COR-L47 (cell line): ENCODE measurements around the gene CCDC80.

Source experiments
- DNase-seq: peaks from one replicate; lab custom pipeline; 2025; lab: John Stamatoyannopoulos, UW

The CCDC80 gene, protein sequence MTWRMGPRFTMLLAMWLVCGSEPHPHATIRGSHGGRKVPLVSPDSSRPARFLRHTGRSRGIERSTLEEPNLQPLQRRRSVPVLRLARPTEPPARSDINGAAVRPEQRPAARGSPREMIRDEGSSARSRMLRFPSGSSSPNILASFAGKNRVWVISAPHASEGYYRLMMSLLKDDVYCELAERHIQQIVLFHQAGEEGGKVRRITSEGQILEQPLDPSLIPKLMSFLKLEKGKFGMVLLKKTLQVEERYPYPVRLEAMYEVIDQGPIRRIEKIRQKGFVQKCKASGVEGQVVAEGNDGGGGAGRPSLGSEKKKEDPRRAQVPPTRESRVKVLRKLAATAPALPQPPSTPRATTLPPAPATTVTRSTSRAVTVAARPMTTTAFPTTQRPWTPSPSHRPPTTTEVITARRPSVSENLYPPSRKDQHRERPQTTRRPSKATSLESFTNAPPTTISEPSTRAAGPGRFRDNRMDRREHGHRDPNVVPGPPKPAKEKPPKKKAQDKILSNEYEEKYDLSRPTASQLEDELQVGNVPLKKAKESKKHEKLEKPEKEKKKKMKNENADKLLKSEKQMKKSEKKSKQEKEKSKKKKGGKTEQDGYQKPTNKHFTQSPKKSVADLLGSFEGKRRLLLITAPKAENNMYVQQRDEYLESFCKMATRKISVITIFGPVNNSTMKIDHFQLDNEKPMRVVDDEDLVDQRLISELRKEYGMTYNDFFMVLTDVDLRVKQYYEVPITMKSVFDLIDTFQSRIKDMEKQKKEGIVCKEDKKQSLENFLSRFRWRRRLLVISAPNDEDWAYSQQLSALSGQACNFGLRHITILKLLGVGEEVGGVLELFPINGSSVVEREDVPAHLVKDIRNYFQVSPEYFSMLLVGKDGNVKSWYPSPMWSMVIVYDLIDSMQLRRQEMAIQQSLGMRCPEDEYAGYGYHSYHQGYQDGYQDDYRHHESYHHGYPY

DNA sequence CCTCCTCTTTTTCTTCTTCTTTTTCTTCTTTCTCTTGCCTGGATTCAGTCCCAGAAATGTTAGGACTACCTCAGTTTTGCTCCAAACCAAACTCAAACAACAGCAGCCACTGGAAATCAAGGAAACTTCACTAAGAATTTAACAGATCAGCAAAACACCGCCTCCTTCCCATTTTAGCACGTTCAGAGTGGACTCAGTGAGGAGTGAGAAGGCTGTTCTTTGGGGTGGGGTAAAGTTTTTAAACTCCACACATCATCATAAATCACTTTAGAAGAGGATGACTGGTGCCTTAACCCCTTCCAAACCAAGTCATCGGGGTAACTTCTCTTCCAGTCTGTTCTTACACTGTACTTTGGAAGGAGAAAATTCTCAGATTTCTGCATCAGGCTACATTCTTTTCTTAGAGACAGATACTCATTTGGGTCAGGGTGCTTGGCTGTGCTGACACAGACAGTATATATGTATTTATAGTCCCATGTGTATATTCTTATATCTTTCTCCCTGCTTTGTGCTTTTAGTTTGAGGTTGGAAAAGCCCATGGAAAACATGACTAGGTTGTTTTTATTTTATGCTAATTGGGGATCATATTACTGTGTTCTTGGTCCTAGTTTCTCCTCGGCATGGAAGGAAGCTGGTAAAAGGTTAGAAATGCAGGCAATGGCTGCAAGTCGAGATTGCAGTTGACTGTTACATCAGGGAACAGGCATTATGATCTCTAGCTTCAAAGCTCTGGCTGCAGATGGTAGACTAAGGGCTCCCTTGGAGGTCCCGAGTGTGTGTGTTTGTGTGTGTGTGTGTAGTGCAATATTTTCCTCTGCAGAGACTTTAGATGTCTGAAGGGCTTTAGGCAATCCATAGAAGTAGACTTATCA lies at the start of gene CCDC80:
Gene CCDC80 (minus strand): TSS at position 214 of the 872 bp plus-strand sequence. CDS start 1,238 bp downstream, outside the sequence.
- DNase-seq = no peak

DNA sequence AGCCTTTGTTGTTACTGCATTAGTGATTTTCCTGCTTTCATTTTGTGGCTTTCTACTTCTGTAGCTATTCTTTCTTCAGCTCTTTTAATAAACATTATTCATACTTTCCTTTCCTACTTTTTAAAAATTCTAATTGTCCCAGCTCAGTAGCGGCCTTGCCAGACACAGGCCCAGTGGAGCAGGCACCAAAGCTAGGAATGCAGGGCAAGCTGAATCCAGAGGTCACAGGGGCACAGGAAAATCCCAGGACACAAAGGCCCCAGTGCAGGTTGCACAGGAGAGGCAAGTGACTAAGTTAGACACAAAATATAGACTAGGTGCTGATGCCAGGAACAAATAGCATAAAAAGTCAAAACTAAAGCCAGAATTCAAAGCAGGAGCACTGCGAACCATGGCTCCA lies 49.0 kb upstream of the CCDC80 start:
- no peak for DNase-seq

DNA sequence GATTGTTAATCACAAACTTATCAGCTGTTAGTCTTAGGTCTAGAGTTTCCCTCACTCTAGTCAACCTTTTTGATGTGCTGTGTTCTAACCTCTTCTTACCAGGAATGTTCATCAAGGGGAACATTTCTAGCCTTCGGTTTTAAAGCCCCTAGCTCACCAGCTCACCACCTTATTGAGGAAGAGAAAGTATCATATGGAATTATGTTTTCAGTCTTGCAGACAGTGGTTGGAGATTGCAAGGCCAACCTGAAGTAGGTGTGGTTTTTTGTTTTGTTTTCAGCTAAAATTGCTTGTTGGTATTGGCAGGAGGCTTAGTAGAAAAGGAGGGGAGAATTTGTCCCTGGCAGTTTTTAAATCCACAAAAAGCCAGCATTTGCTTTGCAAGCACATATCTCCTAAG lies 48.4 kb upstream of the CCDC80 start:
- DNase-seq = no peak

DNA sequence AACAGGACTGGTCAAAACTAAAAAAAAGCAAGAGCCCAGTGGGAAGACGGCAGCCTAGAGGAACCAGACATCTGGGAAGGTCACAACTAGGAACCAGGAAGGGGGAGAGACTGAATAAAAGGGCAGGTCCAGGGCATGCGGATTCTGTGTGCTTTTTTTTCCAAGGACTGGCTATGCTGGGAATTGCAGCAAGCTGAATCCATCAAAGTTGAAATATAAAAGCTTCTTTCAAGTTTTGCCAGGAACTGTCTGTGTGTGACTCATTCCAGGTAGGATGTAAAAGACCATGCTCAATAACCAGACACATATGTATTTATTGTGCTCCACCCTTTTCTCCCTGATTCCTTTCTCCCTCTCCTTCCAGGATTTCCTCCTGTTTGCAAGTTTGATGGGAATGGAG lies 47.9 kb upstream of the CCDC80 start:
- DNase-seq = no peak

DNA sequence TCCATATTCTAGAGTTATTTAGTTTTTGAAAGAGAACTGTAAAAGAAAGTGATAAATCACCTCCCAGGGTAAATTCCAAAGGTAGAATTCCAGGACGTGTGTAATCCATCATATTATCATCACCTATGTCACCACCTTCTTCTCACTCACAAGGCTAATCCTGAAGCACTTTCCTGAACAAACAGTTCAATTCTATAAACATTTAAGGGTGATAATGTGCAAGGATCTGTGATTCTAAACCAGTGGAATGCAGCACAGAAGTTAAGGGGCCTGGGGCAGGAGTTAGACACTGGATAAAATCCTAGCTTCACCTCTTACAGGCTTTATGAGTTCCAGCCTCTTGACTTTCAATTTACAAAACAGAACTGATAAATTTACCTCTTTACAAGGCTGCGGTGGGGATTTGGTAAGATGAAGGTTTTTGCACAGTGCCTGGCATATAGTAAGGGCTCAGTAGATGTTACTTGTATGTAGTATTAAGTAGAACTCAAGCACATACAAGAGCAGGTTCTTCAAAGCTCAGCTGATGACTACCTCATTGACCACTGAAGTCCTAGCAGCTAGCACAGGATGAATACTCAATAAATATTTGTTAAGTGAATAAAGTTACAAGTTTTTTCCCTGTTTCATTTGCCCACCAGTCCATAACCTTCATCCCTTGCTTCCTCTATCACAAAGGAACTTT lies 47.3 kb upstream of the CCDC80 start:
- DNase-seq = no peak

DNA sequence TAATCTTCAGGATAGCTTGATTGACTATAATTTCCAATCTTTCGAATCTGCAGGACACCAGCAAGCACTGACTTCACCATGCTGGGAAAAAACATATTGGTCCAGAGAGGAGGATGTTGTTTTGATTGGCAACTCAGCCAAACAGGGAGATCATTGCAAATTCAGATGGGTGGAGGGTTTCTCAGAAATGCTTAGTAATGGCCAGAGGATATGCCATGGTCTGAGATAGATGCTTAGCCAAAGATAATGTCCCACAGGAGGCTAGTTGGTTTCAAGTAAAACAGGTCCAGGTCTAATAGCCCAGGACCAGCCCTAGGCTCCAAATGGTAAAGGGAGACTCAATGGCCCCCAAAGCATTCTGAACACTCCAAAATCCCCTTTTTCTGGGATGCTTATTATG lies 46.7 kb upstream of the CCDC80 start:
- DNase-seq = no peak

DNA sequence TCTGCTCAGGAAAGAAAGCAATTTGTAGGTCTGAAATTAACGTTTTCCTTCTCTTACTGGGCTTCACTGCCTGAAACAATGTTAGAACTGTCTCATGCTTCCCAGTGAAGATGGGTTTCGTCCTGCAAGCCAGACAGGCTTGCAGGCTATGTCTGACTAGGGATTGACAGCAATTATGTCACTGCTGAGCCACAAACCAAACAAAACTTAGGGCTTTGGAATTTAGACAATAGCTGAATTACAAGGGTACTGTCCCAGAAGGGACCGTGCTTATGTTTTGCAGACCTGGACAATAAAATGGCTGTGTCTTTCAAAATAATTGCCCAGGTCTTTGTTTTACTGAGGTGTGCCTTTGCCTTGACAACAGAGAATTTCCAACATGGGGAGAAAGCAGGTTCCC lies 46.3 kb upstream of the CCDC80 start:
- DNase-seq = no peak

DNA sequence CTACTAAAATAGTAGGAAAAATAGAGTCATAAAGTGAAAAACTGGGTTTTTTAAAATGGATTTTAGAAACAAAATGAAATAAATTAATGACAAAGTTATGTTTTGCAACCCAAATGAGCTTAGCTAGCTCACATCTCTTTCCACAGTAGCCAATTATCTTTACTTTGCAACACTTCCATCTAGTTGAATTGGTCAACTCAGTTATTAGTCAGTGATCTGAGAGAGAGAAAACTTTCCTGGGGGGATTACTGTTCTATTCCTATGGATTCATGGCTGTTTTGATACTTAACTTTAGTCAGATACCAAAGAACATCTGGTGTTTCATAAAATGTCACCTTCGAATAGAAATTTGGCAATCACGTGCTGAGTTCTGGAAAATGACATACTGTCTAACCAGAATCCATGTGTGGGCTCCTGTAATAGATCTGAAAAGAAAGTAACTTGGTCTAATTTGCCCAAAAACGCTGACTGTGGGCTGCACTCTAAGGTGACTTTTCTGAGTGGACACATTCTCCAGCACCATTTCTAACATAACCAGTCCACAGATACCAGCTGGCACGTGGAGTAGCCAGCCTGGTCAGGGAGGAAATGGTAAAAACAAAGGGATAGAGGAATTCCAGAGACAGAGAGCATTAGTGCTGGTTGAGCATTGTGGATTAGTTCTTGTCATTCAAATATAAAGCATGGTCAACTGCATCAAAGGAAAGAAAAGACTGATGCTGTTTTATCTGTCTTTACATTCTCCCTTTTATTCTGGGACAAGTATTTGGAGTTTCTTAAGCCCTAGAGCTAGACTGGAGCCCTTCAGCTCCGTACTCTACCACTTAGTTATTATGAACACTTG lies 45.2 kb upstream of the CCDC80 start:
- DNase-seq = no peak

DNA sequence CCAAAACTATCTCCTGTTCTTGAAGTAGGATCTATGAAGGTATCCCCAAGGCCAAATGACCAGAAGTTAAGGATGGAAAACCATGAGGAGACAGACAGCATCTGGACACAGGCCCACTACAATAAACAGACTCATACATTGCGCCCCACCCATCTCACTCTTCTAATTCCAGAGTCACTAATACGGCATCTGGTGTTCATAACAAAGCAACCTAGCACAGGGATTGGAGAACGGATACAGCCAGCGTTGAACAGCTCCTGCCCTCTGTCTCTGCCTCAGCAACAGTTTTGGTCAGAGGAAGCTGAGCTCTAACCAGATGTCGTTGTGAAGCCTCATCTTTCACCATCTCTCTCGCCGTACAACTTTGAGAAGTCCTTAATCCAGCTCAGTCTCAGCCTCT lies 44.5 kb upstream of the CCDC80 start:
- DNase-seq = no peak

DNA sequence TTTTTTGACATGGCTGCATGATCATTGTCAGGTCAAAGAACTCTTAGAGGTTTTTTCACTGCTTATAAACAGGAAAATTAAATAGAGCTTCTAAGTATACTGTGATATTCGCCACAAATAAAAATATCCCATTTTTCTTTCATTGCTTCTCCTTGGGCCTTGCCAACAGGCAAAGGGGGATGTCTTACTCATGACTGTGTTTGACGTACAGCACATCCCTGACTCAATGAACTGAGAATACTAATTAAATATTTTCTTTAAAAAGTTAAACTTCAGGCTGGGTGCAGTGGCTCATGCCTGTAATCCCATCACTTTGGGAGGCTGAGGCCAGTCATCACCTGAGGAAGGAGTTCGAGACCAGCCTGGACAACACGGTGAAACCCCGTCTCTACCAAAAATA lies 41.4 kb upstream of the CCDC80 start:
- DNase-seq = no peak

DNA sequence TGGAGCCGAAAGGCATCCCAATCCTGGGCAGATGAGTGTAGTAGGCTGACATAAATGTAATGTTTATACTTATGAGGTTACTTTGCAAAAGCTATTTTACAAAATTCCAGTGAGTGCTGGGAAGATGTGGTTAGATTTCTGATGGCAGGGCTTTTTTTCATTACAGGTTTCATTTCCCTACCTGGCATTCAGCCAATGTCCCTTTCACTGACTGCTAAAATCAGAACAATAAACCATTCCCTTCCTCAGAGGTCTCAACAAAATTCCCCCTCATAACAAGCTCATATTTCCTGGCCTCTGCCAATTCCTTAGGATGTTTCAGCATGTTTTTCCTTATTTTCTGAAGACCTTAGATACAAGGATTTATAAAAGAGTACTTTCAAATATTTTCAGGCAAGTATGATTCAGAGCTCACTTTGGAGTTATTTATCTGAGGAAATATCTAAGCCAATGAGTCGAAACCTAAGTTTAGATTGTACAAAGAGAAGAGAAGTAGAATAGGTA lies 40.9 kb upstream of the CCDC80 start:
- no peak for DNase-seq

DNA sequence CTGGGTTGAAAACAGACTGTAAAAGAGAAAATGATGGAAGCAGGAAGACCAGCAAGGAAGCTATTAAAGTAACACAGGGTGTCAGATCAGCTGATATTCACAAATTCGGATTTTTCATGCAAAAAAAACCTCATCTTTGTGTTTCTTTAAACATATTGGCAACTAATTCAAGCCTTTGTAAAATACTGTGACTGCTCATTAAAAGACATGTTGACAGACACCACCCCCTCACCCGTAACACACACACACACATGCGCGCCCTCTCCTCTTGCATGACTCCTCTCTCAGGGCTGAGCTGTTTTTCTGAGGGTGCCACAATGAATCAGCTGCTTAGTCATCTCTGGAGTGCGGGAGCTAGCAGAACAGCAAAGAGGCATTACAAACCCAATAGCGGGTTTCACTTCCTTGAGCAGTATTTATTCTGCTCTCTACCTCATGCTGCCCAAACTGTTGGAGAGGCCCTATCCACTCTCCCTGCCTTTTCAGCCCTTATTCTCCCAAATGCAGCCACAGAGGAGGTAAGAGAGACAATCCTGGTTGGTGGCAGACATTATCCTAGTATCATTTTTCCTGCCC lies 35.8 kb upstream of the CCDC80 start:
- DNase-seq = peak; percentile 13

DNA sequence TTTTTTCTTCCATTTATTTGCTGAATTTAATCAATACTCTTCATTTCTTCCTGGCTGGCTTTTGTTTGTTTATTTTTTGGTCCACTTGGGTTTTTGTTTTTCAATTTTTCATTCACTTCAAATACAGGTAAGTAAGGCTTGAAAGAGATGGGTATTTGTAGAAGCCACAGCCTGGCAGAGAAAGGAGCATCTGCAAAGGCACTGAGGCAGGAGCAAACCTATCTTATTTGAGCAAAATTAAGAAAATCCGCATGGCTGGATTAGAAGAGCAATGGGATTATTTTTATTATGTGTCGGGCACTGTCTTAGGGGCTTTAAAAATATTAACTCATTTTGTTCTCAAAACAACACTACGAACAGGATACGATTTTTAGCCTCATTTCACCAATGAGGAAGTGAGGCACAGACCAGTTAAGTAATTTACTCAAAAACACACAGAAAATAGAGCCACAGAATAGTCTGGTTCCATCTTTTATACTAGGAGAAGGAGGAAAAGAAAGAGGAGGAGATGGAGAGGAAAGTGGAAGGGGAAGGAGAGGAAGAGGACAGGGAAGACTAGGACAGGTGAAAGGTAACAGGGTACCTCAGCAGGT lies 35.1 kb upstream of the CCDC80 start:
- DNase-seq = no peak

DNA sequence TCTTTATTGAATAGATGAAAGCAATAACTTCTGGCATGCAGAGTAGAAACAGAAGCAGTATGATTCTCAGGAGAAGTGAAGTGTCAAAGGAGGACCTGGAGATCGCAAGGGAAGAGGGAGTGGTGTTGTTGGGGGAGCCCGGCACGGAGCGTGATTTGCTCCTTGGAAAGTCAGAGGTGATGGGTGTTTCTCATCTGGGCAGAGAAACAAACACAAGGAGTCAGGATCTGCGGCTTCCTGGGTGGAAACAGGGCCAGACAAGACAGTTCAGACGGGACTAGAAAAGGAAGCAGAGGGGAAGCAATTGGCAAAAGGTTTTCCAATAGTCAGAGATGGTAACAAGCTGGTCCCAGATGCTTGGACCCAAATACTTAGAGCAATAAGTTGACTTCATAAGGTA lies 34.4 kb upstream of the CCDC80 start:
- DNase-seq = no peak

DNA sequence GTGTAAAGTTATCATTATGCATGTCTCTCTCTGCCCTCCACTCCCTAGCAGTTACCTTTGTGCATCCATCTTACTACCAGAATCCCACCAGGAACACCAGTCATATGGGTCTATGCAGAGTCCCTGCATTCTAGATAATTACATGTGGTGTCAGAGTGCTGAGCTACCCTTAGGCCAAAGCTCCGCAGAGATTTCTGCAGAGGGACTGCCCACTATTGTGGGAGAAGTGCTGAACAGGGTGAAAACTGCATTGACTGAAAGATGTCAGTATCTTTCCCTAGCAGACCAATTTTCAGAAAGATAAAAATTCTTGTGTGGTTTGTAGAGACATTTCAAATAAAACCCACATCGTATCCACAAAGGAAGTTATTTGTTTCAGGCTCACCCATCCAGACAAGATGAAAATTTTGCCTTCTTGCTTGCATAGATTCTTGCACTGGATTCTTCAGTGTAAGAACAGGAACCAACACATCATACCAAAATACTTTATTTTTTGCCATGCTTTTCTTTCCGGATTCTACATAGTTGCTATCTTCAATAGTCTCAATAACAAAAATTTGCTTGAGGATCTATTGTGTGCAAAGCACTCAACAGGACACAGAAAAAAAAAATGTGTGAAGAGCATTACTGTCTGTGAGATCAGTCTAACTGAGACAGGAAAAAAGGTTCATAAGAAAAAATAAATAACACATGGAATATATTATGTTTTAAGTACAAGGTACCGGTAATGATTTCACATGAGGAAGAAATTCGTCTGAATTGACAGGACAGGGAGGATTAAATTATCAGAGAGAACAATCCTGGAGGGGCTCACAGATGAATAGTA lies 32.0 kb upstream of the CCDC80 start:
- no peak for DNase-seq

DNA sequence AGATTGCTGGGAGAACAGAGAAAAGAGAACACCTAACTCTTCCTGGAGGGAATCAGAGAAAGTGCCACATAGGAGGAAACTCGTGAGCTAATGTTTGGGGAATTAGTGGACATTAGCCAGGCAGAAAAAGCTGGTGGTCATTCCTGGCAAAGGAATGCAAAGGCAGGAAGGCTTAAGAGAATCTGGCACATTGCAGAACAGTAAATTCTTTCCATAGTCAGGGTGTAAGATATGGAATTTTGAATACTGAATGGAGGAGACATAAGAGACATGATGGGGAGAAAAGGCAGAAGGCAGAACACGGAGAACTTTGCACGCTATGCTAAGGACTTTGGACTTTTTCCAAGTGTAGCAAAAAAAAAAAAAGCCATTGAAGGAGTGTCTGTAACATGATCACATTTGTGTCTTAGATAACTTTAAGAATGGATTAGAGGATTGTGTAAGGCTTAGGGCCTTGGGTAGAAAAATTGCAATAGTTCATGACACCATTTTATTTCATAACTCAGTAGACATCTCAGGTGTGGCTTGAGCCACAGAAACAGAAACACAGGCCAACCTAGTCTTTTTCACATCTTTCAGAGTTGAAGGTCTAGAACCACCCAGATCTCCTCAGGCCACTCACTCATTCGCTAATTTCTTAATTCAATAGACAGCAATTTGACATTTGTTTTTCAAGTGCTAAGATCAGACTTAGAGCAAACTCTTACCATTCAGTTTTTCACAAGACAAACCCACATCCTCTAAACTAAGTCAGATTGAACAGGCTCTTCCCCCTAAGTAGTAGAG lies 31.2 kb upstream of the CCDC80 start:
- no peak for DNase-seq

DNA sequence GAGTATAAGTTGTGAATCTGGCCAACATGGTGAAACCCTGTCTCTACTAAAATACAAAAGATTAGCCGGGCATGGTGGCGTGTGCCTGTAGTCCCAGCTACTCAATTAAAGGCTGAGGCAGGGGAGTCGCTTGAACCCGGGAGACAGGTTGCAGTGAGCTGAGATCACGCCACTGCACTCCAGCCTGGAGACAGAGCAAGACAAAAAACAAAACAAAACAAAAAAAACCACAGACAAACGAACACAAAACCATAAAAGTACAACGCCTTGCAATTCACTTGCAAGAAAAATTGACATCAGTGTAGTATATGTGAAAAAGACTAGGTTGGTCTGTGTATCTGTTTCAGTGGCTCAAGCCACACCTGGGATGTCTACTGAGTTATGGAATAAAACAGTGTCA lies 29.9 kb upstream of the CCDC80 start:
- DNase-seq = no peak

DNA sequence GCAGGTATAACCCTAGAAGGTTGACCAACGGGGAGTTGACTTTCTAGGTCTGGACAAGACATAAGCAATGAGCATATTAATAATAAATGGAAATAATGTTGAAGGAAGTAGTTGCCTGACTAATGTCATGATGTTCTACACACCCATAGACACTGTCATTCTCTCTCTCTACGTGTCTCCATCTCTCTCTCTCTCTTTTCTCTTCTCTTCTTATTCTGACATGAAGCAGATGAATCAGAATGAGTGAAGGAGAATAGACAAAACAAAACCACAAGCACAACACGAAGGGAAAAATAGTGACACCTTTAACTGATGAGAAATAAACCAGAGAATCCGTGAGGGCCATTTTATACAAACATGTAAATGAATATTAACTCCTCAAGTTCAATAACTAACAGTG lies 26.7 kb upstream of the CCDC80 start:
- no peak for DNase-seq
